ENCODE measurements around the gene MRPL37. TPM values are rescaled to one million over a fixed set of nuclear protein-coding genes. Genes with fewer than 3 reads are reported as not detected.
"Not testable (repeated sequence)": the region's sequence is repeated elsewhere in the genome, so short reads cannot be mapped to it uniquely, and the experiment has no call there.

MRPL37 gene
- total RNA-seq, 2 experiments from 2014 or later = 107 to 126 TPM

- no peaks in the 10 kb centered on the region for H3K36me3 ChIP-seq (ENCODE audit: insufficient read depth, low read length)
- no peaks in the 10 kb centered on the region for H4K20me1 ChIP-seq (ENCODE audit: insufficient read depth, low read length)
- no peak for DNase-seq (ENCODE audit: low spot score)
- H3K4me1 ChIP-seq (ENCODE audit: insufficient read depth, low read length, poor library complexity, severe bottlenecking) = peaks cover 8% of the 10 kb centered on the region
- POLR2A ChIA-PET = interaction anchor here (0.6 kb wide), 1 partner anchor 146 kb away, joined by 3 read pairs; no protein-coding TSS in a partner anchor
- H2AFZ ChIP-seq (ENCODE audit: low read length) = no peak overlapping the region
- no peak overlapping the region for H3K4me2 ChIP-seq (ENCODE audit: low read length)
- BruUV-seq (replicated peaks) = no TSS peak
- no peak overlapping the region for H3K4me3 ChIP-seq (ENCODE audit: low read depth, low read length, poor library complexity, severe bottlenecking)
- intact Hi-C loops (cut with micrococcal nuclease; ENCODE audit: unreplicated experiment) = no loop called here
- H3K27ac ChIP-seq (ENCODE audit: low read depth, low read length, poor library complexity, severe bottlenecking) = no peak overlapping the region
- no peaks in the 10 kb centered on the region for H3K9me3 ChIP-seq (ENCODE audit: low read length)
- TF ChIP-seq EZH2phosphoT487 (IDR thresholded peaks at IDR 0.05; ENCODE audit: borderline replicate concordance, low read depth, low read length) = no peak
- no peak for TF ChIP-seq CTCF (conservative IDR thresholded peaks at IDR 0.05; ENCODE audit: low read length)
- no peaks in the 10 kb centered on the region for H3K79me2 ChIP-seq (ENCODE audit: insufficient read depth, low read depth, low read length)
- CTCF ChIA-PET (ENCODE audit: unreplicated experiment) = interaction anchor here (0.6 kb wide), 1 partner anchor 614 kb away, joined by 3 read pairs; no protein-coding TSS in a partner anchor
- no peaks in the 10 kb centered on the region for H3K9me2 ChIP-seq (ENCODE audit: insufficient read depth, low read length)
Observed at GRCh38 chr1:54163051-54163450, 36.9 kb upstream of the MRPL37 start.

DNA sequence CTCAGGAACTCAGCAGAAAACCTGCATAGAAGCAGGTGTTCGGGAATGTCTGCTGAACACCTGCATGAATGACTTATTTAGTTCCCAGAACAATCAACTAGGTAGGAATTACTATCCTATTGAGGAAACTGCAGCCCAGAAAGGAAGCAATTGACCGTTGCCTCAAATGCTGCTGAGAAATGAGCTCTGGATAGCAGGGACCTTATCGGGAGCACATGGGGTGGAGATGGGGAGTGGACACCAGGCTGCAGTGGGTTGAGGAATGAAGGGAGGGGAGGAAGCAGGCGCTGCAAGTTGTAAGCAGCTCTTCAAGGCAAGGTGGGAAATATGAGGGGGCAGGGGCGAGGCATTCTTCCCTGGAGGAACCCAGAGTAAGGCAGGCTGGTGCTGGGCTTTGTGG lies 36.4 kb upstream of the MRPL37 start:
- Histone ChIP-seq H3K36me3 (ENCODE audit: insufficient read depth, low read length) (no peaks in the 10 kb centered on the region), H3K9me2 (ENCODE audit: insufficient read depth, low read length) (no peaks in the 10 kb centered on the region), H3K9me3 (ENCODE audit: low read length) (no peaks in the 10 kb centered on the region), H3K79me2 (ENCODE audit: insufficient read depth, low read depth, low read length) (no peaks in the 10 kb centered on the region), H2AFZ (ENCODE audit: low read length) (no peak overlapping the region), H3K27ac (ENCODE audit: low read depth, low read length, poor library complexity, severe bottlenecking) (no peak overlapping the region), H3K4me3 (ENCODE audit: low read depth, low read length, poor library complexity, severe bottlenecking) (no peak overlapping the region), H4K20me1 (ENCODE audit: insufficient read depth, low read length) (no peaks in the 10 kb centered on the region), H3K4me1 (ENCODE audit: insufficient read depth, low read length, poor library complexity, severe bottlenecking) (peaks cover 3% of the 10 kb centered on the region), H3K4me2 (ENCODE audit: low read length) (no peak overlapping the region)
- intact Hi-C loops (cut with micrococcal nuclease; ENCODE audit: unreplicated experiment) = no loop called here
- ChIA-PET CTCF (ENCODE audit: unreplicated experiment) (no interaction called here), POLR2A (no interaction called here)
- BruUV-seq (replicated peaks) = no TSS peak
- TF ChIP-seq EZH2phosphoT487 (IDR thresholded peaks at IDR 0.05; ENCODE audit: borderline replicate concordance, low read depth, low read length) (no peak), CTCF (conservative IDR thresholded peaks at IDR 0.05; ENCODE audit: low read length) (no peak)
- DNase-seq (ENCODE audit: low spot score) = no peak

DNA sequence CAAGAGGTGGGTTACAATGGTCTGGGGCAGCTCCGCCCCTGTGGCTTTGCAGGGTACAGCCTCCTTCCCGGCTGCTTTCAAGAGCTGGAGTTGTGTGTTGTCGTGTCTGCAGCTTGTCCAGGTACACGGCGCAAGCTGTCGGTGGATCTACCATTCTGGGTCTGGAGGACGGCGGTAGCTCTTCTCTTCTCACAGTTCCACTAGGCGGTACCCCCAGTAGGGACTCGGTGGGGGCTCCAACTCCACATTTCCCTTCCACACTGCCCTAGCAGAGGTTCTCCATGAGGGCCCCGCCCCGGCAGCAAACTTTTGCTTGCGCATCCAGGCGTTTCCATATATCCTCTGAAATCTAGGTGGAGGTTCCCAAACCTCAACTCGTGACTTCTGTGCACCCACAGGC lies 34.8 kb upstream of the MRPL37 start:
- Histone ChIP-seq H3K9me2 (ENCODE audit: insufficient read depth, low read length) (no peaks in the 10 kb centered on the region), H4K20me1 (ENCODE audit: insufficient read depth, low read length) (no peaks in the 10 kb centered on the region), H3K36me3 (ENCODE audit: insufficient read depth, low read length) (no peaks in the 10 kb centered on the region), H3K4me2 (ENCODE audit: low read length) (no peak overlapping the region), H3K9me3 (ENCODE audit: low read length) (no peaks in the 10 kb centered on the region), H3K27ac (ENCODE audit: low read depth, low read length, poor library complexity, severe bottlenecking) (no peak overlapping the region), H3K79me2 (ENCODE audit: insufficient read depth, low read depth, low read length) (no peaks in the 10 kb centered on the region), H2AFZ (ENCODE audit: low read length) (no peak overlapping the region), H3K4me3 (ENCODE audit: low read depth, low read length, poor library complexity, severe bottlenecking) (no peak overlapping the region), H3K4me1 (ENCODE audit: insufficient read depth, low read length, poor library complexity, severe bottlenecking) (no peaks in the 10 kb centered on the region)
- ChIA-PET POLR2A (interaction anchor here (0.6 to 0.7 kb wide), 2 partner anchors 11 to 19 kb away, joined by 3 read pairs; no protein-coding TSS in a partner anchor), CTCF (ENCODE audit: unreplicated experiment) (no interaction called here)
- DNase-seq (ENCODE audit: low spot score) = no peak
- no peak for TF ChIP-seq EZH2phosphoT487 (IDR thresholded peaks at IDR 0.05; ENCODE audit: borderline replicate concordance, low read depth, low read length)
- no peak for TF ChIP-seq CTCF (conservative IDR thresholded peaks at IDR 0.05; ENCODE audit: low read length)
- no TSS peak for BruUV-seq (replicated peaks)
- intact Hi-C loops (cut with micrococcal nuclease; ENCODE audit: unreplicated experiment) = no loop called here

DNA sequence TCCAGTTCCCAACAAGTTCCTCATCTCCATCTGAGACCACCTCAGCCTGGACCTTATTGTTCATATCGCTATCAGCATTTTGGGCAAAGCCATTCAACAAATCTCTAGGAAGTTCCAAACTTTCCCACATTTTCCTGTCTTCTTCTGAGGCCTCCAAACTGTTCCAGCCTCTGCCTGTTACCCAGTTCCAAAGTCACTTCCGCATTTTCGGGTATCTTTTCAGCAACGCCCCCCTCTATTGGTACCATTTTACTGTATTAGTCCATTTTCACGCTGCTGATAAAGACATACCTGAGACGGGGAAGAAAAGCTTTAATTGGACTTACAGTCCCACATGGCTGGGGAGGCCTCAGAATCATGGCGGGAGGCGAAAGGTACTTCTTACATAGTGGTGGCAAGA lies 33.6 kb upstream of the MRPL37 start:
- DNase-seq (ENCODE audit: low spot score); intact Hi-C loops (cut with micrococcal nuclease; ENCODE audit: unreplicated experiment); H3K4me3 ChIP-seq (ENCODE audit: low read depth, low read length, poor library complexity, severe bottlenecking); H3K9me2 ChIP-seq (ENCODE audit: insufficient read depth, low read length); H3K4me2 ChIP-seq (ENCODE audit: low read length); H3K27ac ChIP-seq (ENCODE audit: low read depth, low read length, poor library complexity, severe bottlenecking); H3K36me3 ChIP-seq (ENCODE audit: insufficient read depth, low read length); CTCF ChIA-PET (ENCODE audit: unreplicated experiment); BruUV-seq (replicated peaks); H2AFZ ChIP-seq (ENCODE audit: low read length); H3K79me2 ChIP-seq (ENCODE audit: insufficient read depth, low read depth, low read length); H4K20me1 ChIP-seq (ENCODE audit: insufficient read depth, low read length); POLR2A ChIA-PET; H3K4me1 ChIP-seq (ENCODE audit: insufficient read depth, low read length, poor library complexity, severe bottlenecking); H3K9me3 ChIP-seq (ENCODE audit: low read length): not testable (repeated sequence)

All from OCI-LY7 (cell line).